Measurements from ENCODE around the gene GOLGA8J.
"Not testable (repeated sequence)": the region's sequence is repeated elsewhere in the genome, so short reads cannot be mapped to it uniquely, and the experiment has no call there.

Gene GOLGA8J

GRCh38 chr15:30043211-30043655, 39.5 kb upstream of the GOLGA8J start:
- no peak for DNase-seq (ENCODE audit: low spot score)
- in situ Hi-C loops (cut with MboI; ENCODE audit: low pct_unique_long_range_greater_than_20kb, low sequenced_read_pairs, unreplicated experiment) = no loop called here
- TF ChIP-seq CTCF (IDR thresholded peaks at IDR 0.05; ENCODE audit: extremely low read depth, insufficient read depth, missing control alignments) = no peak

- TF ChIP-seq CTCF (IDR thresholded peaks at IDR 0.05; ENCODE audit: extremely low read depth, insufficient read depth, missing control alignments) = no peak
- DNase-seq (ENCODE audit: low spot score) = no peak
- in situ Hi-C loops (cut with MboI; ENCODE audit: low pct_unique_long_range_greater_than_20kb, low sequenced_read_pairs, unreplicated experiment) = no loop called here
These were observed 38.4 kb upstream of the GOLGA8J start for GRCh38 chr15:30044377-30044776.

DNA sequence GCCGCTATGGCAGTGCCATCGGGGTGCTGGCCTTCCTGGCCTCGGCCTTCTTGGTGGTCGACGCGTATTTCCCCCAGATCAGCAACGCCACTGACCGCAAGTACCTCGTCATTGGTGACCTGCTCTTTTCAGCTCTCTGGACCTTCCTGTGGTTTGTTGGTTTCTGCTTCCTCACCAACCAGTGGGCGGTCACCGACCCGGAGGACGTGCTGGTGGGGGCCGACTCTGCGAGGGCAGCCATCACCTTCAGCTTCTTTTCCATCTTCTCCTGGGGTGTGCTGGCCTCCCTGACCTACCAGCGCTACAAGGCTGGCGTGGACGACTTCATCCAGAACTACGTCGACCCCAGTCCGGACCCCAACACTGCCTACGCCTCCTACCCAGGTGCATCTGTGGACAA, 37.9 kb upstream of the GOLGA8J start:
- DNase-seq (ENCODE audit: low spot score); in situ Hi-C loops (cut with MboI; ENCODE audit: low pct_unique_long_range_greater_than_20kb, low sequenced_read_pairs, unreplicated experiment): not testable (repeated sequence)

DNA sequence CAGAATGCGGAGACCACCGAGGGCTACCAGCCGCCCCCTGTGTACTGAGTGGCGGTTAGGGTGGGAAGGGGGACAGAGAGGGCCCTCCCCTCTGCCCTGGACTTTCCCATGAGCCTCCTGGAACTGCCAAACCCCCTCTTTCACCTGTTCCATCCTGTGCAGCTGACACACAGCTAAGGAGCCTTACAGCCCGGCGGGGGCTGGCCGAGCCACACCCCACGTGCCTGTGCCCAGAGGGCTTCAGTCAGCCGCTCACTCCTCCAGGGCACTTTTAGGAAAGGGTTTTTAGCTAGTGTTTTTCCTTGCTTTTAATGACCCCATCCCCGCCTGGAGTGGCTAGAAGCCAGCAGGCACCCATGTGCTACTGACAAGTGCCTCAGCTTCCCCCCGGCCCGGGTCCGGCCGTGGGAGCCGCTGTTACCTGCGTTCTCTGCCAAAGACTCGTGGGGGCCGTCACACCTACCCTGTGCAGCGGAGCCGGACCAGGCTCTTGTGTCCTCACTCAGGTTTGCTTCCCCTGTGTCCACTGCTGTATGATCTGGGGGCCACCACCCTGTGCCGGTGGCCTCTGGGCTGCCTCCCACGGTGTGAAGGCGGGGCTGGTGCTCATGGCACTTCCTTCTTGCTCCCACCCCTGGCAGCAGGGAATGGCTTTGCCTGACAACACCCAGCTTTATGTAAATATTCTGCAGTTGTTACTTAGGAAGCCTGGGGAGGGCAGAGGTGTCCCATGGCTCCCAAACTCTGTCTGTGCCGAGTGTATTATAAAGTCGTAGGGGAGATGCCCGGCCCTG, 37.3 kb upstream of the GOLGA8J start:
- DNase-seq (ENCODE audit: low spot score); in situ Hi-C loops (cut with MboI; ENCODE audit: low pct_unique_long_range_greater_than_20kb, low sequenced_read_pairs, unreplicated experiment): not testable (repeated sequence)

- DNase-seq (ENCODE audit: low spot score) = no peak
- TF ChIP-seq CTCF (IDR thresholded peaks at IDR 0.05; ENCODE audit: extremely low read depth, insufficient read depth, missing control alignments) = no peak
- in situ Hi-C loops (cut with MboI; ENCODE audit: low pct_unique_long_range_greater_than_20kb, low sequenced_read_pairs, unreplicated experiment) = no loop called here
These were observed 36.3 kb upstream of the GOLGA8J start for GRCh38 chr15:30046430-30046829.

- no peak for DNase-seq (ENCODE audit: low spot score)
- in situ Hi-C loops (cut with MboI; ENCODE audit: low pct_unique_long_range_greater_than_20kb, low sequenced_read_pairs, unreplicated experiment) = no loop called here
- TF ChIP-seq CTCF (IDR thresholded peaks at IDR 0.05; ENCODE audit: extremely low read depth, insufficient read depth, missing control alignments) = no peak
These were observed 27.2 kb upstream of the GOLGA8J start for GRCh38 chr15:30055604-30056003.

DNA sequence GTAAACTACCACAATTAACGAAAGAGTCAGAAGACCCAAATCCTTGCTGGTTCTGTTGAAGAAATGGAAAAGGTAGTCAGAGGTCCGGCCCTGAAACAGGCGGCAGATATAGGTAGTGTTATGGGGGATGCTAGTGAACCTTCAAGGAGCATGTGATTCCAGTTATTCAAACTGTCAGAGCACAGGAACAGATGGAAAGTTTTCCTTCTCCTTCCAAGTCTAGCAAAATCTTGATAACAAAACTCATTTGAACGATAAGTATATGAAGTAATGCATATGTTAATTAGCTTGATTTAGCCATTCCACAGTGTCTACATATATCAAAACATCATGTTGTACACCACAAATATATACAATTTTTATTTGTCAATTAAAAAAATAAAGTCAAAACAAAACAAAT, 26.6 kb upstream of the GOLGA8J start:
- no peak for TF ChIP-seq CTCF (IDR thresholded peaks at IDR 0.05; ENCODE audit: extremely low read depth, insufficient read depth, missing control alignments)
- DNase-seq (ENCODE audit: low spot score) = no peak
- in situ Hi-C loops (cut with MboI; ENCODE audit: low pct_unique_long_range_greater_than_20kb, low sequenced_read_pairs, unreplicated experiment) = no loop called here

- DNase-seq (ENCODE audit: low spot score) = no peak
- in situ Hi-C loops (cut with MboI; ENCODE audit: low pct_unique_long_range_greater_than_20kb, low sequenced_read_pairs, unreplicated experiment) = no loop called here
- no peak for TF ChIP-seq CTCF (IDR thresholded peaks at IDR 0.05; ENCODE audit: extremely low read depth, insufficient read depth, missing control alignments)
These were observed 23.0 kb upstream of the GOLGA8J start for GRCh38 chr15:30059771-30060170.

Measured in GM13977 (cell line).